Ecto neural progenitor cell (in vitro differentiated cells): Measurements from ENCODE around the gene OR4A5.
"Not testable (repeated sequence)": the region's sequence is repeated elsewhere in the genome, so short reads cannot be mapped to it uniquely, and the experiment has no call there.

Source experiments
- DNase-seq: peaks from one replicate; pipeline ENCODE4 v3.0.0-alpha.2; 2018; ENCODE audit warnings: low spot score

Gene OR4A5, protein sequence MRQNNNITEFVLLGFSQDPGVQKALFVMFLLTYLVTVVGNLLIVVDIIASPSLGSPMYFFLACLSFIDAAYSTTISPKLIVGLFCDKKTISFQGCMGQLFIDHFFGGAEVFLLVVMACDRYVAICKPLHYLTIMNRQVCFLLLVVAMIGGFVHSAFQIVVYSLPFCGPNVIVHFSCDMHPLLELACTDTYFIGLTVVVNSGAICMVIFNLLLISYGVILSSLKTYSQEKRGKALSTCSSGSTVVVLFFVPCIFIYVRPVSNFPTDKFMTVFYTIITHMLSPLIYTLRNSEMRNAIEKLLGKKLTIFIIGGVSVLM

DNA sequence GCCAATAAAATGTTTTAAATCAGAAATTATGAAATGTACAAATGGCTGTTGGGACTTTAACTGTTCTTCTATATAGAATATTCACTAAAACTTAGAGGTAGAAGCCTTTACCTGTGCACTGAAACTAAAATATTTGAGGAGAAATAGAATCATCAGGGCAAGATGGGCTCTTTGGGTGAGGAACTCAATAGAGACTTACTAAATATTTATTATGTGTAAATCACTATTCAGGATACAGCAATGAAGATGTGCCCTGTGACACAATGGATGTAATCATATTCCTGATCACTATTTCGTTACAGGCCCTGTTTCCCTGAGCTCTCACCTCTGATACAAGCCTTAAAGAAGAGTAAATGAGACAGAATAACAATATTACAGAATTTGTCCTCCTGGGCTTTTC is at the start of gene OR4A5:
TSS of gene OR4A5 (plus strand) at position 301 of the 400 bp plus-strand sequence. CDS start at position 354, 53 bp downstream.
- DNase-seq = not testable (repeated sequence)

- DNase-seq = not testable (repeated sequence)
Observed at GRCh38 chr11:54720094-54720493, 13.5 kb downstream of the OR4A5 start.
